ENCODE data around the gene CALR.
A peak's percentile ranks its signal among the peaks of the same experiment; 100 is the strongest.
"Not testable (repeated sequence)": the region's sequence is repeated elsewhere in the genome, so short reads cannot be mapped to it uniquely, and the experiment has no call there.

The CALR gene

GRCh38 chr19:12913011-12913561, 25.3 kb upstream of the CALR start:
- Histone ChIP-seq H3K4me1 (ENCODE audit: control insufficient read depth in 5 of 5, insufficient read depth in 5 of 5, low read length in 5 of 5) (peaks cover 4 to 23% (median 22%) of the 10 kb centered on the region in 5 donors), H3K27ac (ENCODE audit: low read depth, low read length) (no peak overlapping the region), H3K27me3 (ENCODE audit: control insufficient read depth in 5 of 5, insufficient read depth in 4 of 5, low read length in 5 of 5) (no peaks in the 10 kb centered on the region), H3K36me3 (ENCODE audit: control insufficient read depth in 5 of 5, insufficient read depth in 5 of 5, low read length in 5 of 5) (no peaks in the 10 kb centered on the region), H3K4me3 (ENCODE audit: low read depth in 1 of 5, low read length in 5 of 5) (peak overlapping the region in 4 of 5 donors; percentile 34 to 49 (median 40)), H3K9me3 (ENCODE audit: control insufficient read depth in 5 of 5, low read length in 5 of 5) (no peaks in the 10 kb centered on the region), H3K9ac (ENCODE audit: low read length in 5 of 5) (peak overlapping the region in 3 of 5 donors; percentile 16 to 31 (median 26))

DNA sequence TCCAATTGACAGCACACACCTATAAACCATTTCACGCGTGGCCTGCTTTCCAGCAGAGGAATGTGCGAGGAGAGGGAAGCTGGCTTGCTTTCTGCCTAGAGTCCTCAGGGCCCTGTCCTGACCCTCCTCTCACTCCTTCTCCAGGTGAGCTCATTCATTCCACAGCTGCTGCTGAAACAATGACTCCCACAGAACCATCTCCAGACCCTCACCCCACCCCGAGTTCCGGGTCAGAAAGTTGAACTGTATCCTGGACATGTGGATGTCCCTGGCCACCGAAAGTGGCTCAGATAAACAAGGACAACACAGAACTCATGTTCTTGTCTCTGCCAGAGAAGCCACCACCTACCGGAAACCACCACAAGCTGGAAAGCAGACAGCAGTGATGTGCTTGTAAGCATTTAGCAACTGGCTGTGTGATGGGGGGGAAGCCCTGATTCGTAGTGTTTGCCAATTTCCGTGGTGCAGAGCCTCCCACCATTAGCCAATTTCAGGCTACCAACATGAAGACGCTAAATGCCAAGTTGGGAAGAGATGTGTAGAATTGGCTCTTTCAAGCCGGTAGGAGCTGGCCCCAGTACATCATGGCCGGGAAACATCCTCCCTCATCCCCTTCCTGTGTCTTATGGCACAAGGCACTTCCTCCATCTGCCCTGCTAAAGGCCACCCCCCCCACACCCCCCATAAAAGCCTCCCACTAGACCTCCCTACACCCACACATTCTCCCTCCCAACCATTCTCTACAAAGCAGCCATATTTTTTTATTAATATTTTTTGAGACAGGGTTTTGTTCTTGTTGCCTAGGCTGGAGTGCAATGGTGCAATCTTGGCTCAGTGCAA, 24.3 kb upstream of the CALR start:
- Histone ChIP-seq H3K9me3 (ENCODE audit: control insufficient read depth in 5 of 5, low read length in 5 of 5) (no peaks in the 10 kb centered on the region), H3K4me1 (ENCODE audit: control insufficient read depth in 5 of 5, insufficient read depth in 5 of 5, low read length in 5 of 5) (peaks cover 4 to 27% (median 25%) of the 10 kb centered on the region in 5 donors), H3K9ac (ENCODE audit: low read length in 5 of 5) (peak overlapping the region in 1 of 5 donors; percentile 16), H3K27ac (ENCODE audit: low read depth, low read length) (no peak overlapping the region), H3K36me3 (ENCODE audit: control insufficient read depth in 5 of 5, insufficient read depth in 5 of 5, low read length in 5 of 5) (no peaks in the 10 kb centered on the region), H3K27me3 (ENCODE audit: control insufficient read depth in 5 of 5, insufficient read depth in 4 of 5, low read length in 5 of 5) (no peaks in the 10 kb centered on the region), H3K4me3 (ENCODE audit: low read depth in 1 of 5, low read length in 5 of 5) (peak overlapping the region in 1 of 5 donors; percentile 23)

DNA sequence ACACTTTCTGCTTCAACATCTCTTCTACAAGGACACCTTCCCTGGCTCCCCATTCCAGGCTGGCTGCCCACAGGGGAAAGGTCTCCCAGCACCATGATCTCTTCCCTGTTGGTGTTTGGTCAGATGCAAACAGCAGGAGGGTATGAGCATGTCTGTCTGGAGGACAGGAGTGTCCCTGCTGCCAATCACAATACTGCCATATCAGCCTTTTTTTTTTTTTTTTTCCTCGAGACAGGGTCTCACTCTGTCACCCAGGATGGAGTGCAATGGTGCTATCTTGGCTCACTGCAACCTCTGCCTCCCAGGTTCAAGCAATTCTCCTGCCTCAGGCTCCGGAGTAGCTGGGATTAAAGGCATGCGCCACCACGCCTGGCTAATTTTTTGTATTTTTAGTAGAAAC, 22.5 kb upstream of the CALR start:
- not testable (repeated sequence) for H3K9ac ChIP-seq (ENCODE audit: low read length in 5 of 5); H3K36me3 ChIP-seq (ENCODE audit: control insufficient read depth in 5 of 5, insufficient read depth in 5 of 5, low read length in 5 of 5); H3K4me3 ChIP-seq (ENCODE audit: low read depth in 1 of 5, low read length in 5 of 5); H3K27me3 ChIP-seq (ENCODE audit: control insufficient read depth in 5 of 5, insufficient read depth in 4 of 5, low read length in 5 of 5); H3K27ac ChIP-seq (ENCODE audit: low read depth, low read length); H3K9me3 ChIP-seq (ENCODE audit: control insufficient read depth in 5 of 5, low read length in 5 of 5)
- H3K4me1 ChIP-seq (ENCODE audit: control insufficient read depth in 5 of 5, insufficient read depth in 5 of 5, low read length in 5 of 5) = peaks cover 4 to 30% (median 25%) of the 10 kb centered on the region in 5 donors

DNA sequence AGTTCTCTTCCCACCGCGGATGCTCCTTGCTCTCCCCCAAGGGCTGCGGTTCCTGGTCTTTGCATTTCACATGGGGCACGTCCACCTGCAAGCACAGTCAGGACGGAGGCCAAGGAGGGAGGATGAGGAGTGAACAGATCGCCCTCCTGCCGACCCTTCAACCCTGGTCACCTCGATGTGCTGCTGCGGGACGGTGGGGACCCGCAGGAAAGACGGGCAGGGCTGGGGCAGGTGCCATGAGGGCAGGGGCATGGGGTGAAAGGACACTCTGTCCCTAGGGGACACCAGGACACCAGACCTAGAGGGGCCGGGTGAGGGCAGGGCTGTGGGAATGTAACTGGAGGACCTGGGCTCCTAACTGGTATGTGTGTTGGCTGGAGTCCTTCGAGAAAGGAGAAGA, 20.2 kb upstream of the CALR start:
- Histone ChIP-seq H3K4me3 (ENCODE audit: low read depth in 1 of 5, low read length in 5 of 5) (no peak overlapping the region), H3K27ac (ENCODE audit: low read depth, low read length) (no peak overlapping the region), H3K9ac (ENCODE audit: low read length in 5 of 5) (no peak overlapping the region), H3K36me3 (ENCODE audit: control insufficient read depth in 5 of 5, insufficient read depth in 5 of 5, low read length in 5 of 5) (peaks cover 0 to 11% (median 11%) of the 10 kb centered on the region in 5 donors), H3K9me3 (ENCODE audit: control insufficient read depth in 5 of 5, low read length in 5 of 5) (no peaks in the 10 kb centered on the region), H3K27me3 (ENCODE audit: control insufficient read depth in 5 of 5, insufficient read depth in 4 of 5, low read length in 5 of 5) (no peaks in the 10 kb centered on the region), H3K4me1 (ENCODE audit: control insufficient read depth in 5 of 5, insufficient read depth in 5 of 5, low read length in 5 of 5) (peaks cover 2 to 24% (median 14%) of the 10 kb centered on the region in 5 donors)

DNA sequence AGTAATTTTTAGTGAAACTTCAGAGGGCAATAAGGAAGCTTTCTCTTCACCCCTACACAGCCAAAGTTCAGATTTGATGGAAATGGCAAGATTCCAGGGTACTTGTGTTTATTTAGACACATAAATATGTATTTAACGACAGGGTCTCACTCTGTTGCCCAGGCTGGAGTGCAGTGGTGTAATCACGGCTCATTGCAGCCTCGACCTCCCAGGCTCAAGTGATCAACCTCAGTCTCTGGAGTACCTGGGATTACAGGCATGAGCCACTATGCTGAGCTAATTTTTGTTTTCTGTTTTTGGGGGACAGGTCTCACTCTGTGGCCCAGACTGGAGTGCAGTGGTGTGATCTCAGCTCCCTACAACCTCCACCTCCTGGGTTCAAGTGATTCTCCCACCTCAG, 17.4 kb upstream of the CALR start:
- Histone ChIP-seq H3K4me1 (ENCODE audit: control insufficient read depth in 5 of 5, insufficient read depth in 5 of 5, low read length in 5 of 5) (peaks cover 0 to 14% (median 8%) of the 10 kb centered on the region in 5 donors), H3K9me3 (ENCODE audit: control insufficient read depth in 5 of 5, low read length in 5 of 5) (no peaks in the 10 kb centered on the region), H3K27ac (ENCODE audit: low read depth, low read length) (no peak overlapping the region), H3K27me3 (ENCODE audit: control insufficient read depth in 5 of 5, insufficient read depth in 4 of 5, low read length in 5 of 5) (no peaks in the 10 kb centered on the region), H3K36me3 (ENCODE audit: control insufficient read depth in 5 of 5, insufficient read depth in 5 of 5, low read length in 5 of 5) (peaks cover 0 to 38% (median 30%) of the 10 kb centered on the region in 5 donors), H3K9ac (ENCODE audit: low read length in 5 of 5) (no peak overlapping the region), H3K4me3 (ENCODE audit: low read depth in 1 of 5, low read length in 5 of 5) (no peak overlapping the region)

DNA sequence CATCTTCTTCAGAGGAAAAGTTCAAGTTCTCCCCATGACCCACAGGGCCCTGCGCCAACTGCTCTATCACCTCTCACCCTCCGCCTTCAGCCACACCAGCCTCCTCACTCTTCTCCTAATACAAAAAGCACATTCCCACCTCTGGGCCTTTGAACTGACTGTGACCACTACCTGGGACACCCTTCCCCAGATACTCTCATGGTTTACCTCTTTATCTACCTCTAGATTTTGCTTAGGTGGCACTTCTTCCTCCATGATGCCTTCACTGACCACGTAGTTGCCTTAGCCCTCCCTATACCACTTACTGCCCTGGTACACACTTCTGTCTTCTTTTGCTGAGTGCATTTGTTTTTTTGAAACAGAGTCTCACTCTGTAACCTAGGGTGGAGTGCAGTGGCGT, 15.4 kb upstream of the CALR start:
- Histone ChIP-seq H3K27me3 (ENCODE audit: control insufficient read depth in 5 of 5, insufficient read depth in 4 of 5, low read length in 5 of 5) (no peaks in the 10 kb centered on the region), H3K36me3 (ENCODE audit: control insufficient read depth in 5 of 5, insufficient read depth in 5 of 5, low read length in 5 of 5) (peaks cover 0 to 53% (median 42%) of the 10 kb centered on the region in 5 donors), H3K9me3 (ENCODE audit: control insufficient read depth in 5 of 5, low read length in 5 of 5) (no peaks in the 10 kb centered on the region), H3K4me3 (ENCODE audit: low read depth in 1 of 5, low read length in 5 of 5) (no peak overlapping the region), H3K27ac (ENCODE audit: low read depth, low read length) (no peak overlapping the region), H3K9ac (ENCODE audit: low read length in 5 of 5) (no peak overlapping the region), H3K4me1 (ENCODE audit: control insufficient read depth in 5 of 5, insufficient read depth in 5 of 5, low read length in 5 of 5) (peaks cover 0 to 14% (median 8%) of the 10 kb centered on the region in 5 donors)

GRCh38 chr19:12924621-12925310, 13.6 kb upstream of the CALR start:
- Histone ChIP-seq H3K9ac (ENCODE audit: low read length in 5 of 5) (no peak overlapping the region), H3K27ac (ENCODE audit: low read depth, low read length) (no peak overlapping the region), H3K9me3 (ENCODE audit: control insufficient read depth in 5 of 5, low read length in 5 of 5) (no peaks in the 10 kb centered on the region), H3K27me3 (ENCODE audit: control insufficient read depth in 5 of 5, insufficient read depth in 4 of 5, low read length in 5 of 5) (no peaks in the 10 kb centered on the region), H3K36me3 (ENCODE audit: control insufficient read depth in 5 of 5, insufficient read depth in 5 of 5, low read length in 5 of 5) (peaks cover 3 to 71% (median 58%) of the 10 kb centered on the region in 5 donors), H3K4me3 (ENCODE audit: low read depth in 1 of 5, low read length in 5 of 5) (no peak overlapping the region), H3K4me1 (ENCODE audit: control insufficient read depth in 5 of 5, insufficient read depth in 5 of 5, low read length in 5 of 5) (peaks cover 0 to 7% (median 0%) of the 10 kb centered on the region in 5 donors)

DNA sequence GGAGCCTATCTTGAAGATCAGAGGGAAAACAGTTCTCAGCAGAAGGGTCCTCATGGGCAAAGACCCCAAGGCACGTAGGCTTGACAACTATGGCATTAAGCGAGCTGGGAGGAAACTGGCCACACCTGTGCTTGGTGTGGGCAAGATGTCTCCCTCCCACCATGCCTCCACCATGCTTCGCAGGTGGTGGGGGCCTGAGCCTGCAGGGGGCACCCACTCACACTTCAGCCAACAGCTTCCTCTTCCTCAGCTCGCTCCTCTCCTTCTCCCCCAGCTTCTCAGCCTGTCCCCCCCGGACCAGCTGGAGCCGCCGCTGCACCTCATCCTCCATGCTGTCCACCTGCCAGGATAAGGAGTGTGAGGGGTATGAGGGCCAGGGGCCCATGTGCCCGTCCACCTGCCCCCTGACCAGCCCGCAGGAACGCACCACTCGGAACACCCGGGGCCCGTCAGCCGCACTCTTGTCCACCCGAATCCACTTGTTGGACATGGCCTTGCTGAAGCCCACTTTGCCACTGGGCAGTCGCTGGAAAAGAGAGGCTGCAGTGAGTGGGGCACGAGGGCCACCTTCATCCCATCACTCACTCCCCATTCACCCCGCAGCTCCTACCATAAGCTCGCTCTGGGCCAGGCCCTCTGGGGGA, 8.3 kb upstream of the CALR start:
- Histone ChIP-seq H3K4me3 (ENCODE audit: low read depth in 1 of 5, low read length in 5 of 5) (no peak overlapping the region), H3K27me3 (ENCODE audit: control insufficient read depth in 5 of 5, insufficient read depth in 4 of 5, low read length in 5 of 5) (no peaks in the 10 kb centered on the region), H3K4me1 (ENCODE audit: control insufficient read depth in 5 of 5, insufficient read depth in 5 of 5, low read length in 5 of 5) (peaks cover 10 to 23% (median 19%) of the 10 kb centered on the region in 5 donors), H3K27ac (ENCODE audit: low read depth, low read length) (no peak overlapping the region), H3K9me3 (ENCODE audit: control insufficient read depth in 5 of 5, low read length in 5 of 5) (no peaks in the 10 kb centered on the region), H3K9ac (ENCODE audit: low read length in 5 of 5) (no peak overlapping the region), H3K36me3 (ENCODE audit: control insufficient read depth in 5 of 5, insufficient read depth in 5 of 5, low read length in 5 of 5) (peaks cover 3 to 53% (median 38%) of the 10 kb centered on the region in 5 donors)

GRCh38 chr19:12932392-12933286, 5.8 kb upstream of the CALR start:
- Histone ChIP-seq H3K9me3 (ENCODE audit: control insufficient read depth in 5 of 5, low read length in 5 of 5) (no peaks in the 10 kb centered on the region), H3K9ac (ENCODE audit: low read length in 5 of 5) (peak overlapping the region; percentile 80 to 94 (median 87)), H3K27me3 (ENCODE audit: control insufficient read depth in 5 of 5, insufficient read depth in 4 of 5, low read length in 5 of 5) (no peaks in the 10 kb centered on the region), H3K4me3 (ENCODE audit: low read depth in 1 of 5, low read length in 5 of 5) (peak overlapping the region; percentile 93 to 100 (median 99)), H3K36me3 (ENCODE audit: control insufficient read depth in 5 of 5, insufficient read depth in 5 of 5, low read length in 5 of 5) (peaks cover 3 to 32% (median 25%) of the 10 kb centered on the region in 5 donors), H3K27ac (ENCODE audit: low read depth, low read length) (peak overlapping the region; percentile 74), H3K4me1 (ENCODE audit: control insufficient read depth in 5 of 5, insufficient read depth in 5 of 5, low read length in 5 of 5) (peaks cover 10 to 27% (median 23%) of the 10 kb centered on the region in 5 donors)
